Ascending aorta (tissue), 2 donors: ENCODE data around the gene LRRN3. TPM values are rescaled to one million over a fixed set of nuclear protein-coding genes. Genes with fewer than 3 reads are reported as not detected.

Experiments
- DNase-seq, 2 donors: peaks; one replicate each; pipeline ENCODE4 v3.0.0-alpha.2; 2019; ENCODE audit warnings: low spot score in 2 of 2
- H3K27ac ChIP-seq, 2 donors: fragments of 200-600 bp; sonication (generic); one replicate each; pipeline ENCODE4 v1.5.1; 2016 to 2017; ENCODE audit warnings: mild to moderate bottlenecking in 1 of 2
- H3K27me3 ChIP-seq: fragments of 200-600 bp; sonication (generic); one replicate; pipeline ENCODE4 v1.5.1; 2017
- H3K36me3 ChIP-seq, 2 donors: fragments of 200-600 bp; sonication (generic); one replicate each; pipeline ENCODE4 v1.5.1; 2016
- H3K4me1 ChIP-seq, 2 donors: fragments of 200-600 bp; sonication (generic); one replicate each; pipeline ENCODE4 v1.5.1; 2016 to 2017; ENCODE audit warnings: mild to moderate bottlenecking in 1 of 2
- H3K4me3 ChIP-seq, 2 donors: fragments of 200-600 bp; sonication (generic); one replicate each; pipeline ENCODE4 v1.5.1; 2016 to 2017; ENCODE audit warnings: mild to moderate bottlenecking in 1 of 2
- H3K9me3 ChIP-seq, 2 donors: fragments of 200-600 bp; sonication (generic); one replicate each; pipeline ENCODE4 v1.5.1; 2016
- CTCF ChIP-seq, 3 experiments: fragments of 200-600 bp in 2 of 3; fragments of 450-650 bp in 1 of 3; sonication (generic) in 2 of 3; IDR thresholded peaks; one replicate each; pipeline ENCODE4 v1.5.1; 2016 to 2019; ENCODE audit warnings: antibody characterized with exemption in 3 of 3, mild to moderate bottlenecking in 1 of 3, moderate library complexity in 1 of 3
- intact Hi-C: fragments of 100-400 bp; cut with DNase I; formaldehyde crosslinking; loops from one replicate; pipeline ENCODE4 v1.15.1; 2023
- total RNA-seq: library from RNA; depleted of rRNA; stranded (reverse); fragments of >200 nt; gene quantifications from one replicate; pipeline ENCODE4 v1.1.0, GENCODE V29; 2016

Gene LRRN3
- total RNA-seq, 1 donor from 2014 or later, result 1.7 TPM

GRCh38 chr7:111146136-111146535, 55.2 kb downstream of the LRRN3 start:
- no peaks in the 10 kb centered on the region for H3K9me3 ChIP-seq
- no peaks in the 10 kb centered on the region for H3K36me3 ChIP-seq
- H3K4me3 ChIP-seq, result no peak overlapping the region
- no peak for DNase-seq
- intact Hi-C loops, result no loop called here
- H3K27ac ChIP-seq, result no peak overlapping the region
- H3K4me1 ChIP-seq, result peaks cover 0 to 7% of the 10 kb centered on the region in 2 donors
- no peaks in the 10 kb centered on the region for H3K27me3 ChIP-seq
- no peak for TF ChIP-seq CTCF (IDR thresholded peaks at IDR 0.05)

- no peak for DNase-seq
- Histone ChIP-seq H3K9me3 (no peaks in the 10 kb centered on the region), H3K36me3 (no peaks in the 10 kb centered on the region), H3K27ac (no peak overlapping the region), H3K4me3 (no peak overlapping the region), H3K4me1 (peaks cover 0 to 7% of the 10 kb centered on the region in 2 donors), H3K27me3 (no peaks in the 10 kb centered on the region)
- intact Hi-C loops, result no loop called here
- TF ChIP-seq CTCF (IDR thresholded peaks at IDR 0.05), result no peak
Measured at GRCh38 chr7:111147708-111148533, 57.0 kb downstream of the LRRN3 start.

GRCh38 chr7:111150709-111151108, 59.8 kb downstream of the LRRN3 start:
- Histone ChIP-seq H3K36me3 (no peaks in the 10 kb centered on the region), H3K4me1 (peaks cover 0 to 5% of the 10 kb centered on the region in 2 donors), H3K27ac (no peak overlapping the region), H3K9me3 (no peaks in the 10 kb centered on the region), H3K4me3 (no peak overlapping the region), H3K27me3 (no peaks in the 10 kb centered on the region)
- no peak for DNase-seq
- no peak for TF ChIP-seq CTCF (IDR thresholded peaks at IDR 0.05)
- intact Hi-C loops, result no loop called here

- peak overlapping the region; percentile 57 to 61 for H3K27ac ChIP-seq
- no peak for TF ChIP-seq CTCF (IDR thresholded peaks at IDR 0.05)
- DNase-seq, result no peak
- intact Hi-C loops, result no loop called here
- no peaks in the 10 kb centered on the region for H3K9me3 ChIP-seq
- H3K36me3 ChIP-seq, result no peaks in the 10 kb centered on the region
- H3K4me1 ChIP-seq, result peaks cover 0 to 3% of the 10 kb centered on the region in 2 donors
- no peaks in the 10 kb centered on the region for H3K27me3 ChIP-seq
- H3K4me3 ChIP-seq, result no peak overlapping the region
Measured at GRCh38 chr7:111159426-111159825, 68.5 kb downstream of the LRRN3 start.

- no peak overlapping the region for H3K4me3 ChIP-seq
- no peaks in the 10 kb centered on the region for H3K9me3 ChIP-seq
- H3K36me3 ChIP-seq, result no peaks in the 10 kb centered on the region
- H3K27ac ChIP-seq, result no peak overlapping the region
- no peak for TF ChIP-seq CTCF (IDR thresholded peaks at IDR 0.05)
- H3K4me1 ChIP-seq, result peaks cover 0 to 3% of the 10 kb centered on the region in 2 donors
- no peak for DNase-seq
- H3K27me3 ChIP-seq, result no peaks in the 10 kb centered on the region
- intact Hi-C loops, result no loop called here
Measured at GRCh38 chr7:111160297-111160696, 69.4 kb downstream of the LRRN3 start.
